ENCODE results near the gene LSM14A. TPM values are rescaled to one million over a fixed set of nuclear protein-coding genes. Genes with fewer than 3 reads are reported as not detected.
A peak's percentile ranks its signal among the peaks of the same experiment; 100 is the strongest.
"Not testable (repeated sequence)": the region's sequence is repeated elsewhere in the genome, so short reads cannot be mapped to it uniquely, and the experiment has no call there.

LSM14A gene
- total RNA-seq, 1 donor = 191 TPM

- H3K4me3 ChIP-seq (ENCODE audit: low read length) = no peak overlapping the region
- no peaks in the 10 kb centered on the region for H3K4me1 ChIP-seq (ENCODE audit: insufficient read depth, low read length)
- no peaks in the 10 kb centered on the region for H3K9me3 ChIP-seq (ENCODE audit: low read depth, low read length)
- H3K27me3 ChIP-seq (ENCODE audit: insufficient read depth, low read length) = no peaks in the 10 kb centered on the region
Measured at GRCh38 chr19:34243876-34244578, 71.7 kb downstream of the LSM14A start.

- Histone ChIP-seq H3K4me3 (ENCODE audit: low read length) (no peak overlapping the region), H3K4me1 (ENCODE audit: insufficient read depth, low read length) (no peaks in the 10 kb centered on the region), H3K27me3 (ENCODE audit: insufficient read depth, low read length) (no peaks in the 10 kb centered on the region), H3K9me3 (ENCODE audit: low read depth, low read length) (no peaks in the 10 kb centered on the region)
Measured at GRCh38 chr19:34244611-34245299, 72.5 kb downstream of the LSM14A start.

GRCh38 chr19:34246340-34246739, 74.0 kb downstream of the LSM14A start:
- Histone ChIP-seq H3K9me3 (ENCODE audit: low read depth, low read length) (no peaks in the 10 kb centered on the region), H3K4me1 (ENCODE audit: insufficient read depth, low read length) (no peaks in the 10 kb centered on the region), H3K4me3 (ENCODE audit: low read length) (no peak overlapping the region), H3K27me3 (ENCODE audit: insufficient read depth, low read length) (no peaks in the 10 kb centered on the region)

- no peak overlapping the region for H3K4me3 ChIP-seq (ENCODE audit: low read length)
- H3K4me1 ChIP-seq (ENCODE audit: insufficient read depth, low read length) = peaks cover 6% of the 10 kb centered on the region
- no peaks in the 10 kb centered on the region for H3K27me3 ChIP-seq (ENCODE audit: insufficient read depth, low read length)
- H3K9me3 ChIP-seq (ENCODE audit: low read depth, low read length) = no peaks in the 10 kb centered on the region
Measured at GRCh38 chr19:34248941-34249340, 76.6 kb downstream of the LSM14A start.

GRCh38 chr19:34253167-34253566, 80.9 kb downstream of the LSM14A start:
- H3K4me3 ChIP-seq (ENCODE audit: low read length); H3K9me3 ChIP-seq (ENCODE audit: low read depth, low read length); H3K27me3 ChIP-seq (ENCODE audit: insufficient read depth, low read length): not testable (repeated sequence)
- peaks cover 16% of the 10 kb centered on the region for H3K4me1 ChIP-seq (ENCODE audit: insufficient read depth, low read length)

GRCh38 chr19:34253681-34254045, 81.4 kb downstream of the LSM14A start:
- H3K4me3 ChIP-seq (ENCODE audit: low read length) = peak overlapping the region; percentile 78
- not testable (repeated sequence) for H3K27me3 ChIP-seq (ENCODE audit: insufficient read depth, low read length); H3K9me3 ChIP-seq (ENCODE audit: low read depth, low read length)
- H3K4me1 ChIP-seq (ENCODE audit: insufficient read depth, low read length) = peaks cover 16% of the 10 kb centered on the region

GRCh38 chr19:34254046-34254697, 81.9 kb downstream of the LSM14A start, which contains the start of gene GARRE1:
GARRE1 (plus strand) TSS chr19:34254554; CDS start chr19:34300474, 45,920 bp downstream.
- Histone ChIP-seq H3K4me3 (ENCODE audit: low read length) (peak within 1 kb of the TSS; percentile 78), H3K27me3 (ENCODE audit: insufficient read depth, low read length) (peaks cover 9% of the 10 kb centered on the region), H3K9me3 (ENCODE audit: low read depth, low read length) (no peaks in the 10 kb centered on the region), H3K4me1 (ENCODE audit: insufficient read depth, low read length) (peaks cover 16% of the 10 kb centered on the region)

GRCh38 chr19:34254698-34255432, 82.6 kb downstream of the LSM14A start:
- Histone ChIP-seq H3K27me3 (ENCODE audit: insufficient read depth, low read length) (peaks cover 9% of the 10 kb centered on the region), H3K4me1 (ENCODE audit: insufficient read depth, low read length) (peaks cover 16% of the 10 kb centered on the region), H3K9me3 (ENCODE audit: low read depth, low read length) (no peaks in the 10 kb centered on the region), H3K4me3 (ENCODE audit: low read length) (peak overlapping the region; percentile 78)

- Histone ChIP-seq H3K27me3 (ENCODE audit: insufficient read depth, low read length) (peaks cover 9% of the 10 kb centered on the region), H3K9me3 (ENCODE audit: low read depth, low read length) (no peaks in the 10 kb centered on the region), H3K4me3 (ENCODE audit: low read length) (peak overlapping the region; percentile 78), H3K4me1 (ENCODE audit: insufficient read depth, low read length) (peaks cover 16% of the 10 kb centered on the region)
Measured at GRCh38 chr19:34255546-34255945, 83.2 kb downstream of the LSM14A start.

GRCh38 chr19:34256835-34257558, 84.7 kb downstream of the LSM14A start:
- Histone ChIP-seq H3K4me1 (ENCODE audit: insufficient read depth, low read length) (peaks cover 16% of the 10 kb centered on the region), H3K4me3 (ENCODE audit: low read length) (no peak overlapping the region), H3K27me3 (ENCODE audit: insufficient read depth, low read length) (peaks cover 9% of the 10 kb centered on the region), H3K9me3 (ENCODE audit: low read depth, low read length) (no peaks in the 10 kb centered on the region)

- Histone ChIP-seq H3K4me3 (ENCODE audit: low read length) (no peak overlapping the region), H3K27me3 (ENCODE audit: insufficient read depth, low read length) (peaks cover 9% of the 10 kb centered on the region), H3K9me3 (ENCODE audit: low read depth, low read length) (no peaks in the 10 kb centered on the region), H3K4me1 (ENCODE audit: insufficient read depth, low read length) (peaks cover 16% of the 10 kb centered on the region)
Measured at GRCh38 chr19:34257559-34257924, 85.2 kb downstream of the LSM14A start.

GRCh38 chr19:34259367-34260095, 87.2 kb downstream of the LSM14A start:
- Histone ChIP-seq H3K4me1 (ENCODE audit: insufficient read depth, low read length) (peaks cover 8% of the 10 kb centered on the region), H3K27me3 (ENCODE audit: insufficient read depth, low read length) (peaks cover 9% of the 10 kb centered on the region), H3K4me3 (ENCODE audit: low read length) (no peak overlapping the region), H3K9me3 (ENCODE audit: low read depth, low read length) (no peaks in the 10 kb centered on the region)

- Histone ChIP-seq H3K27me3 (ENCODE audit: insufficient read depth, low read length) (peaks cover 1% of the 10 kb centered on the region), H3K9me3 (ENCODE audit: low read depth, low read length) (no peaks in the 10 kb centered on the region), H3K4me3 (ENCODE audit: low read length) (no peak overlapping the region), H3K4me1 (ENCODE audit: insufficient read depth, low read length) (peaks cover 6% of the 10 kb centered on the region)
Measured at GRCh38 chr19:34260771-34261173, 88.5 kb downstream of the LSM14A start.
